ENCODE results near the gene SLC66A1.

Gene SLC66A1

DNA sequence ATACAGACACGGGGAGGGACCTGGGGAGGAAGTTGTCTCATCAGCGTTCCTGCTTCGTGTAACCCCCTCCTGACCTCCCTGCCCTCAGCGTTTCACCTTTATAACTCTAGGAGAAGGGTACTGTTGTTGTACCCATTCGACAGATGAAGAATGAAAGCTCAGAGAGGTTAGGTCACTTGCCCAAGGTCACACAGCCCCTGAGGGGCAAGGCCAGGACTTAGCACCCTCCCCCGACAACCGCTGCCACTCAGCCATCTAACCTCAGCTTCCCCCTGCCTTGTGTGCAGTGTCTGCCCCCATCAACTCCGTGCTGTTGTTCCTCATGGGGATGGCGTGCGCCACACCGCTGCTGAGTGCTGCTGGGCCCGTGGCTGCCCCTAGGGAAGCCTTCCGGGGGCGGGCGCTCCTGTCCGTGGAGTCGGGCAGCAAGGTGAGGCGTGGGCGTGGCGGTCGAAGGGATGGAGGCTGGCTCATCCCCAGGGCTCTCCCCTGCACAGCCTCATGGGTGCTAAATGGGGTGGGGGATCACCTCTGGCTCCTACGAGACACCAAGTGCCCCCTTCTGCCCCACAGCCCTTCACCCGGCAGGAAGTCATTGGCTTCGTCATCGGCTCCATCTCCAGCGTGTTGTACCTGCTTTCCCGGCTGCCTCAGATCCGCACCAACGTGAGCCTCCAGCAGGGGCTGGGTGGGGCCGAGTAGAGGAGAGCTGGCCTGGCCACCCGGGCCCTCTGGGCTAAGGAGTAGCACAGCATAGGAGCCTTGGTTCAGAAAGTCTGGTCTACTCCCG is 14.0 kb downstream of the SLC66A1 start:
- DNase-seq (ENCODE audit: low spot score): no peak

DNA sequence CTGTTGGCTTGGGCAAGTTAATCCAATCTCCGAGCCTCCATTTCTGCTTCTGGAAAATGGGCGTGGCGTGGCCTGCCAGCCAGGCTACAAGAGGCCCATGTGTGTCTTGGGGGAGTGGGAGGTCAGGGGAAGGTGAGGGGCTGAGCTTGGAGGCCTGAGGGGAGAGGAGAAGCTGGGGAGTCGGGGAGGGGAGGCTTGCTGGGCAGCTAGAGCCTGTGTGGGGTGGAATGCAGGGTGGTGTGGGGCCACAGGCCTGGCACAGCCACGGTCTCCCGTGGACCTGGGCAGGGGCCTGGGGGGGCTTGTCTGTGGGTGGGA is 14.6 kb downstream of the SLC66A1 start:
- DNase-seq (ENCODE audit: low spot score): no peak

DNA sequence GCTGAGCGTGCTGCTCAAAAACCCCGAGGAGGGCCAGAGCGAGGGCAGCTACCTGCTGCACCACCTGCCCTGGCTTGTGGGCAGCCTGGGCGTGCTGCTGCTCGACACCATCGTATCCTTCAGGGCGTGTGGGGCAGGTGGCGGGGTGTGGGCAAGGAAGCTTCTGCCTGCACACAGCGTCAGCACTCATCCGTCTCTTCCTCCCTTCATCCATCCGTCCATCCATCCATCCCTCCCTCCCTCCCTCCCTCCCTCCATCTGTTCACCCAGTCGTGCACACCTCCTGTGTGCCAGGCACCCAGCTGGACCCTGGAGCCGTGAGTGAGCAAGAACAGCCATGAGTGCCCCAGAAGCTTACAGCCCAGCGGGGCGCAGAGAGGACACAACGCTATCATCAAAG is 15.2 kb downstream of the SLC66A1 start:
- DNase-seq (ENCODE audit: low spot score): no peak

DNA sequence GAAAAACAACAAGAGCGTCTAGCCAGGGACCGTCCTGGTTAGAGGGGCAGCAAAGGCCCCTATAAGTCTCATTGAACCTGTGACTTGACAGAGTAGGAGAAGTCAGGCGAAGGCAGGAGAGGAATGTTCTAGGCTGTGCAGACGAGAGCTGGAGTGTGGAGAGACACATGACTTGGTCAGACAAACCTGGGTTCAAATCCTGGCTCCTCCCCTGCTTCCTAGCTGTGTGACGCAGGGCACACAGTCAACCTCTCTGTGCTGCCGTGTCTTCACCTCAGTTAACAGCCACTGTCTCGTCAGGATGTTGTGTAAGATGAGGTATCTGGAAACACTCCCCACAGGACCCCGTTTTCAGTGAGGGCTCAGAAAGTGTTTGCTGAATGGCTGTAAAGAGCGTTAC is 15.6 kb downstream of the SLC66A1 start:
- no peak for DNase-seq (ENCODE audit: low spot score)

DNA sequence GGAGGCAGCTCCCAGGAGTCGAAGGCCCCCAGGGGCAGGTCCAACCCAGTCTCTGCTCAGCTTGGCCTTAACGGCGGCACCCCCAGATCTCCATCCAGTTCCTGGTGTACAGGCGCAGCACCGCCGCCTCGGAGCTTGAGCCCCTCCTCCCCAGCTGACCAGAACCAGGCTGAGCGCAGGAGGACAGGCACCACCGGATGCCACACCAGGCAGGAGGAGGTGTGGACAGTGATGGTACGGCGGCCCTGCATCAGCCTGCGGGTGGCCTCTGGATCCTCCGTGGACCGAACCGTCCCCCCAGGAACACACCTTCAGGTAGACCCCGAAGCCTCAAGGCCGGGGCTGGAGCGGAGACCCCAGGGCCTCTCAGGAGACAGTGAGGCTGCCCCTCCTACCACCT is 16.4 kb downstream of the SLC66A1 start:
- DNase-seq (ENCODE audit: low spot score): no peak

DNA sequence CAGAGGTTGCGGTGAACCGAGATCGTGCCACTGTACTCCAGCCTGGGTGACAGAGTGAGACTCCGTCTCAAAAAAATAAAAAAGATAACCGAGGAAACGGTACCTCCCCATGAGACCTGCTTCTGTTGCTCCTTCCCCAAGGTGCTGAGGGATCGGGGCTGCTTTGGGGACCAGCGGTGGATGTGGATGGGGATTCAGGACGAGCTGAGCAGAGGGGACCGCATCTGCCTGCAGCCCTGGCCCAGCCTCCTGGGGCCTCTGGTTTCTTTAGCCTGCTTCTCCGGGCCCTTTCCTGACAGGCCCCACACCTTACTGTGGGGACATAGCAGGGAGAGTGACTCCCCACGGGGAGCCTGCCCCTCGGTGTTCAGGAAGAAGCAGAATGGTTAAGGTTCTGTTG is 17.1 kb downstream of the SLC66A1 start:
- DNase-seq (ENCODE audit: low spot score): no peak

DNA sequence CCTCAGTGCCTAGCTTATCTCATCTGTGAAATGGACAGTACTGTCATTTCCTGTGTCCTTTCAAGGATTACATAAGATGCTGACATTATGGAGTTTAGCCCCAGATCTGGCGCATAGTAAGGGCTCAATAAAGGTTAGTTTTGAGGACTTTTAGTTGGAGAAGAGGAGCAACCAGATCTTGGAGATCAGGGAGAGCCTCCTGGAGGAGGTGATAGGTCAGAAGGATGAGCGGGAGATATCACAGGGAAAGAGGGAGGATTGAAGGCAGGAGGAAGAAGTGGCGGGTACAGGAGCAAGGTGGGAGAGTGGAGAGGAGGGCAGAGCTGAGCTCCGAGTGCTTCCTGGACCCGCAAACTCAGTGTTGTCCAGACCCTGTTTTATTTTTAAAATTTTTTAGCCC is 17.5 kb downstream of the SLC66A1 start:
- no peak for DNase-seq (ENCODE audit: low spot score)

DNA sequence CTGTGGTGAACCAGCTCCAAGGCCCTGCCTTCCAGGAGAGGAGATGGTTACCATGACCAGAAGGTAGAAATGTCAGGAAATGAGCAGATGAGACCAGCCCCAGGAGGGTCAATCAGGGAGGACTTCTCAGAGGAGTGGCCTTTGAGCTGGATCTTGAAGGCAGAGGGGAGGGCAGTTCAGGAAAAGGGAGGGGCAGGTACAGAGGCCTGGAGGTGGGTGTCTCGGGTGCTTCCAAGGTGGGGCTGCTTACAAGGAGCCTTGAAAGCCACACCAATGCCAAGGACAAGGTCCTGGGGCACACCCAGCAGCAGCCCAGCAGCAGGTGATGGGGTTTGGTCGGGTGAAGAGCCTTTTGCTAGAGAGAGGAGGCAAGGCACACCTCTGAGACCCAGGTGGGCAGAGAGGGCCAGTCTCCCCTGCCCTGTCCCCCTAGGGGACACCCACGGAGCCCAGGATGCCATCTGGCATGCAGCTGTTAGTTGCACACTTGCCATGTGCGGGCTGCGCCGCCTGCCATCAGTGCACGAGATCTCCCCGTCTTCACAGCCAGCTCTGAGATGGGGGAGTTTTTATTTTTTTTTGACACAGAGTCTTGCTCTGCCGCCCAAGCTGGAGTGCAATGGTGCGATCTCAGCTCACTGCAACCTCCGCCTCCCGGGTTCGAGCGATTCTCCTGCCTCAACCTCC is 18.5 kb downstream of the SLC66A1 start:
- no peak for DNase-seq (ENCODE audit: low spot score)

DNA sequence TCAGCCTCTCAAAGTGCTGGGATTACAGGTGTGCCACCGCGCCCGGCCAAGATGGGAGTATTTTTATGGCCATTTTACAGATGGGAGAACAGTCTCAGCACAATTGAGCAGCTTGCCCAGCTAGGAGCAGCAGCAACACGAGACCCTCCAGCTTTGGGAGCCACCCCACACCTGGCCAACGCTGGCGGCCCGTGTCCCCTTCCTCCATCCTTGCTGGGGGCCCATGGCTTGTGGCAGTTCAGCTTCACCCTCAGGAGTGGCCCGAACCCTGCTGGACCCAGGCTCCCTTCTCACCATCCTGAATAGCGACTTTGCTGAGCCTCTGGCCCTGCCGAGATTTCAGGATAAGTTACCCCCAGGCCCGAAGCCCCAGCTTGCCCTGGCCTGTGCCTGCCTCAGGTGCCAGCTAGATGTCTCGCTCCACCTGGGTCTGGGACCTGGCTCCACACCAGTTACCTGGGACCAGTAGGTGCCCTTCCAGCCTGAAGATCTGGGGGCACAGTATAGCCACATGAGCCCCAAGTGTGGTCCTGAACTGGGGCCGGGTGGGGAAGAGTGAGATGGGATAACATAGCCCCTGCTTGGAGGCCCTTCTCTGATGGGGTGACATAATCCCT is 19.2 kb downstream of the SLC66A1 start:
- DNase-seq (ENCODE audit: low spot score): no peak

DNA sequence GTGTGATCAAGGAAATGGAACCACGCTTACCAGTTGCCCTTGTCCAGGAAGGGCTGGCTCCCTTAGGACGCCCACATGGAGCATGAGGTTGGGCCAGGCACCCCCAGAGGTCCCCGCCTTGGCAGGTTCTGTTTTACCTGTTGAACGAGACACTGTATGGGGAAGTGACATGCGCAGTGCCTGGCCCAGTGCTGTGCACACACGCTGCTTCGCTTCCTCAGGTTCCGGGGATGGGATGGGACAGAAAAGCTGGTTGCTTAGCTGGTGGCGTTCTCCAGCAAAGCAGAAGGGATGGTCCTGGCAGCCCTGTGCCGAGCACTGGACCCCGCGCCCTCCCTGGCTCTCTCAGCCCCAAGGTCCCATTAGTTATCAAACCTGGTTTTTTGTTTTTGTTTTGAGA is 20.7 kb downstream of the SLC66A1 start:
- no peak for DNase-seq (ENCODE audit: low spot score)

DNA sequence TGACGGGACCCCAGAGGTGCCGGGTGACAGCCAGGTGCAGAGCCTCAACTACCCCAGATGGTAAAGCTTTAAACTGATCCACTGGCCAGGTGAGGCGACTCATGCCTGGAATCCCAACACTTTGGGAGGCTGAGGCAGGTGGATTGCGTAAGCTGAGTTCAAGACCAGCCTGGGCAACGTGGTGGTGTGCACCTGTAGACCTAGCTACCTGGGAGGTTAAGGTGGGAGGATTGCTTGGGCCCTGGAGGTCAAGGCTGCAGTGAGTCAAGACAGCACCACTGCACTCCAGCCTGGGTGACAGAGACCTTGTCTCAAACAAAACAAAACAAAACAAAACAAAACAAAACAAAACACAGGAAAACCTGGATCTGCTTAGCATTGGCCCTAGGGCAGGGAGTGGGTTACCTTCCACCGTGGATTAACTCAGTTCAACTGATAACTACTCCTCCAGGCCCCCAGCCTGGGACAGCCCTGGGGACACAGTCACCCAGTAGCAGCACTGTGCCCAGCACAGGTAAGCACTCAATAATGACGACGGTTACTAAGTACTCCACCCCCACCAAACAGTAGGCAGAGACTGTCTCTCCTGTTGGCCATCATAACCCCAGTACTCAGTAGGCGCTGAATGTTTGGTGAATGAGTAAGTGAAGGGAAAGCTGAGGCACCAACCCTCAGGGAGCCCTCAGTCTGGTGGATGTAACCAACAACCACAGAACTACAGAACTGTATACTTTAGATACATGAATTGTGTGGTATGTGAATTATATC is 21.6 kb downstream of the SLC66A1 start:
- no peak for DNase-seq (ENCODE audit: low spot score)

DNA sequence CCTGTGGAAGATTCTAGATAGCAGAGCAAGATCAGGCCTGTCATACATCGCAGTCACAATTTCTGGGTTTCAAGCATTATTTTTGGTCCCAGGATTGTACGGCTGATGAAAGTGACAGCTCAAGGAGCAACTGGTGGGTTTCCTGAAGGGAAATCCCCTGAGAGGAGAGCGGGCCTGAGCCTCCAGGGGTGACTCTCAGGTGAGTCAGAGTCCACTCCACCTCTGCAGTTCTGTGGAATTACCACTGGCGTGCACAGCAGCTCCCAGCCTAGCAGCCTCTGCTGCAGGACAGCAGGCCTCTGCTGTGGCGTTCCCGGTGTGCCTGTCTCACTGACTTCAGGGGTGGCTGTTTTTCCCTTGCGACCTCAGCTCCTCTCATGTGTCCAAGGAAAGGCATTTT is 24.4 kb downstream of the SLC66A1 start:
- peak; percentile 10 for DNase-seq (ENCODE audit: low spot score)

DNA sequence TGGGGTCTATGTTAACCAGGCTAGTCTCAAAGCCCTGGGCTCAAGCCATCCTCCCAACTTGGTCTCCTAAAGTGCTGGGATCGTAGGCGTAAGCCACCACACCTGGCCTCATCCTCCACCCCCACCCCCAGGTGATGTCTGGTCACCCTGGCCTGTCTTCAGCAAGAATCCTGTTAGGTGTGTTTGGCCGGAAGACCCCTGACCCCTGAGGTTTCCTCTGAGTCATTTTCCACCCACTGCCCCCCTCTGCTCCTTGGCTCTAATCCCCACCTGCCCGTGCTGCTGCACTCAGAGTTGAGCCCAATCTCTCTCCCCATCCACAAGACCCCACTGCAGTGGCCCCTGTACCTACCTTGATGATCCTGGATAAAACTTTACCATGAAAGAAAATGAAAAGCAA is 25.2 kb downstream of the SLC66A1 start:
- DNase-seq (ENCODE audit: low spot score): no peak

DNA sequence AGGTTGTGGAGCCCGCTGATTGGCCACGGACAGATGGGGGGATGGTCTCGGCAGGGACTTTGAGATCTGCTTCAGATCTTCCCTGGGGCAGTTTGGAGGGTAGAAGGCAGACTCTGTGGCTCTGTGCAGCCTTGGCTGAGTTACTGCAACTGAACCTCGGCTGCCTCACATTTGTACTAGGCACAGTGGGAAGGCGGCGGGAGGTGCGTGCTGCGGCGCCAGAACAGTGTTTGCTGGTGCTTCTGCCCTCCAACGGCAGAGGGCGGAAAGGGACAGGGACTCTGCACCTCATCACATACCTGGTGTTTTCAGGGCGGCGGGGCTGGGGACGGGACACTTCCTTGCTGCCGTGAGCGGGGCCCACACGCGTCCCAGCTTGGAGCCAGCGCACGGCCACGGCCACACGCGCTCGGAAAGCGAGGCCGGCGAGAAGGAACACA is 26.2 kb downstream of the SLC66A1 start:
- no peak for DNase-seq (ENCODE audit: low spot score)

DNA sequence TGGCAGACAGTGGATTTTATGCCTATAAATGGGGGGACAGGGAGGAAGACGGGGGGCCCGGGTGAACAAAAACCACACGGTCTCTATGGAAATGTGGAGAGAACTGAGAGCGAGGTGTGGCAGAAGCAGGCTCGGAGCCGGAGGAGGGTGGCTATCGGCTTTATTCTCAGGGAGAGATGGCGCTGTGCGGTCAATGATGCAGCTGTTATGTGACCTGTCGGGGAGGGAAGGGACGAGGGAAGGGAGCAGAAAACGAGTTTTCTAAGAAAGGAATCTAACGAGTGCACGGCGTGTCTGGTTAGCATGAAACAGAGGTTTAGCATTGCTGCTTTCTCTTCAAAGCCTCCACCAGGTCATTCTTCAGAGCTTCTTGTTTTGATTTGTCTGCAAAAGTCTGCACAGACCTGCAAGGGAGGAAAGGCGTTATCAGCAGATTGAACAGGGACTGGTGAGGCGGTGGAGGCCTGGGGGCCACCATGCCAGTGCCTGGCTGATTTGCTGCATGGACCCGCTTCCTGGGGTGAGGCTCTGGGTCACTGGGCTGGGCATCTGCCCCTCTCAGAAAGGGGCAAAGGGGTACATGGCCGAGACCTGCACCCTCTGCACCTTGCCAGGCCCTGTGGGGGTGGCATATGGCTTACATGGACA is 27.2 kb downstream of the SLC66A1 start:
- DNase-seq (ENCODE audit: low spot score): no peak

DNA sequence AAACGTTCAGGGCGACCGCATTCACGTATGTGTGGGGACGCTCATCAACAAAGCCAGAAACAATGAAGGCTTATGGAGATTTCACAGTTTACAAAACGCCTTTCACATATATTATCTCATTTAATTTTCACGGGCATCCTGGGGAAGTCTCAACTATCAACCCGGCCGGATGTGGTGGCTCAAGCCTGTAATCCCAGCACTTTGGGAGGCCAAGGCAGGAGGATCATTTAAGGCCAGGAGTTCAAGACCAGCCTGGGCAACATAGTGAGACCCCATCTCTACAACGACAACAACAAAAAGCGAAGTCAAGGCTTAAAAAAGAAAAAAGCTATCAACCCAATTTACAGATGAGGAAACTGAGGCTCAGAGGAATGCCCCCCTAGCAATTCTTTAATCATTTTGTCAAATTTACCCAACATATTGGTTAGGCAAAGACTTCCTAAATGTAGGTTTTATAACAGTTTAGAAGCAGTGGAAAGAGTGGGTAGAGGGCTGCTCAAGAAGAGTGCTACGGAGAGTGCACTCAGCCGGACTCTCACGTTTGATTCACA is 28.3 kb downstream of the SLC66A1 start:
- no peak for DNase-seq (ENCODE audit: low spot score)

DNA sequence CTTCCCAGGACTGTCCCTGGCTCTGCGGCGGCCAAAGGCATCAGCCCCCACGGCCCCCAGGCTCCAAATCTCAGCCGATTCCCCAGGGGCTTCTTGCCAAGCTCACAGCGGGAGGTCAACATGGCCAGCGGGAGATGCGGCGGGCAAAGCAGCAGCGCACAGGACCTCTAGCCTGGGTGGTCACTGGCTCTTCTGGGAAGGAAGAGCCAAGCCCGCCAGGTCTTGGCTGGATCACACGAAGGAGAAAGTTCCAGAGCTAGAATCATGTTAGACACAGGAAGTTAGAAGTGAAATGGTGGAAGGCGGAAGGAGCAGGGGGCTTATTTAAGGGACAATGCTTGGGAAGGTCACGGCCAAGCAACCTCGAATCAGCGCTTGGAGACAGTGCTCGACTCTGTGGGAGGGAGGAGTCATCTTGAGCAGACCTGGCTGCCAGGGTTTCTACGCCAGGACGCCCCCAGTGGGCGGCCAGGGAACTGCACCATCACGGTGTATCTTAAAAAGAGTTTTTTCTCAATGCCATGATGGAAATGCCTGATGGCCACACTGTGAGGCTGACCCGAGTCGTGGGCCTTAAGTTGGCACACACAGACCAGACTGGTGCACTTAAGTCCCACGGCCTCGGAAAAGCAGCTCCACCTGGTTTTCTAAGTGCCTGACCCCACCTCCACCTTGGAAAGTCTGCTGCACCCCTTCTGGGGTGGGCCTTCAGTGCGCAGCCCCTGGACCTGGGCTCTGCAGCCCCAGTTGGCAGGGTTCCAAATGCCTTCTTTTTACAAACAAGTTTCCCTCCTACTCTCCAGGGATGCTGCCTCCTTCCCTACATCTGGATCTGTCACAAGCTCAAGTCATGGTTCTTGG is 29.3 kb downstream of the SLC66A1 start:
- peak; percentile 75 for DNase-seq (ENCODE audit: low spot score)

DNA sequence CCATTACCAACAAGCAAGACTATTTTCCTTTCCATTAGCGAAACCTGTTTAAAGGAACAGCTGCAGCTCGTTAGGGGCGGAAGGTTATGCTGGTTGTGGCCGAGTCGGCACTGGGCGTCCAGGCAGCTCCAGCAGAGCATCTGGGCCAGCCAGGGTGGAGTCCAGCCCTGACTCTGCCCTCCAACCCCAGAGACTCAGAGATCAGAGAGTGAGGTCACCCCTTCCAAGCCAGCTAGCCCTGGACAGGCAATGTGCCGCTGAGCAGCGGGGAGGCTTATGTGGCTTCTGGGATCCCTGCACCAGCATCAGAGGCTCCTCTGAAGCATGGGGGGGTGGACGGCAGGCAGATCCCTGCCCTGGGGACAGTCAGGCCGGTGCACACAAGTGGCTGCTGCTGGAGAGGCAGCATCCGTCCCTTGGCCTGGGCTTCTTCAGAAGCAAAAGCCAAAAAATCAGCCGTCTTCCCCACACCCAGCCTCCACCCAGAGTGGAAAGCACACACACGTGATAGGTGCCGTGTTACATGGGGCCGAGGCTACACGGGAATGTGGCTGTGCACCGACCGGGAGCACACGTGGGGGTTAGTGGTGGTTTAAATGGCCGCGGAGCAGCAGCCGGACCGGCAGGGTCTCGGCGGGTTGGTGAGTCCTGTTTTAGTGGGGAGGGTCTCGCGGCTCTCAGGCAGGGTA is 30.1 kb downstream of the SLC66A1 start:
- DNase-seq (ENCODE audit: low spot score): no peak

DNA sequence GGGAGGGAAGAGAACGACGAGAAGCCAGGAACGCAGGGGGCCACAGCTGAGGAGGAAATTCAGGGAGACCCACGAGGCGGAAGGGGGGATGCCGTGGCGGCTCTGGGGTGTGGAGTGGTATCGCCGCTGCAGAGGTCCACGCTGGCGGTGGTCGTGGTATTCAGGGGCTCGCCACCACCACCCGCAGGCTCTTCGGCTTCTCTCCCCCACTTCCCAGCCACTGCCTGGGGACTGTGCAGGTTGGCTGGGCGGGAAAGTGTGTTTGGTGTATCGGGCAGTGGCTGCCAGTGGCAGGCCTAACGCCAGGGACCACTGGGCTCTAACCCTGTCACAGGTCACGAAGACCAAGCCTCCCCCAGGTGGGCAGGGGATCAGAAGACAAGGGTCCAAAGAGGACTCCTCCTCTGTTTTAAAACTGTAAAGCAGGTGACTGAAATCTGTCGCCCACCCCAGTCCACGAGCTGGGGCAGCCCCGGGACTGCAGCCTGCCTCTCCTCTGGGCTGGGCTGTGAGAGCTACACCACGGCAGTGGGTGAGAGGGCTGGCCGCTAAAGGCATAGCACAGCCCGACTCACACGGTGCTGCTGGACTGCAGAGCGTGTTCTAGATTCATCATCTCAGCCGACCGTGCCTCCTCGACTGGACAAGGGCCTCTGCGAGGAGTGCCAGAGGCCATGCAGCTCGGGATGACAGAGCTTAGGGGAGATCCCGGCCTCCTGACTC is 30.9 kb downstream of the SLC66A1 start:
- DNase-seq (ENCODE audit: low spot score): no peak

Measured in CD4-positive, alpha-beta T cell treated with Interleukin-2 at 100 ng/mL for 4 hours (primary cell).